ENCODE results near the gene RMND5B. TPM values are rescaled to one million over a fixed set of nuclear protein-coding genes. Genes with fewer than 3 reads are reported as not detected.
A peak's percentile ranks its signal among the peaks of the same experiment; 100 is the strongest.
"Not testable (repeated sequence)": the region's sequence is repeated elsewhere in the genome, so short reads cannot be mapped to it uniquely, and the experiment has no call there.

Gene RMND5B
- total RNA-seq, 4 donors from 2014 or later: 22.9 to 37.5 (median 27.7) TPM

DNA sequence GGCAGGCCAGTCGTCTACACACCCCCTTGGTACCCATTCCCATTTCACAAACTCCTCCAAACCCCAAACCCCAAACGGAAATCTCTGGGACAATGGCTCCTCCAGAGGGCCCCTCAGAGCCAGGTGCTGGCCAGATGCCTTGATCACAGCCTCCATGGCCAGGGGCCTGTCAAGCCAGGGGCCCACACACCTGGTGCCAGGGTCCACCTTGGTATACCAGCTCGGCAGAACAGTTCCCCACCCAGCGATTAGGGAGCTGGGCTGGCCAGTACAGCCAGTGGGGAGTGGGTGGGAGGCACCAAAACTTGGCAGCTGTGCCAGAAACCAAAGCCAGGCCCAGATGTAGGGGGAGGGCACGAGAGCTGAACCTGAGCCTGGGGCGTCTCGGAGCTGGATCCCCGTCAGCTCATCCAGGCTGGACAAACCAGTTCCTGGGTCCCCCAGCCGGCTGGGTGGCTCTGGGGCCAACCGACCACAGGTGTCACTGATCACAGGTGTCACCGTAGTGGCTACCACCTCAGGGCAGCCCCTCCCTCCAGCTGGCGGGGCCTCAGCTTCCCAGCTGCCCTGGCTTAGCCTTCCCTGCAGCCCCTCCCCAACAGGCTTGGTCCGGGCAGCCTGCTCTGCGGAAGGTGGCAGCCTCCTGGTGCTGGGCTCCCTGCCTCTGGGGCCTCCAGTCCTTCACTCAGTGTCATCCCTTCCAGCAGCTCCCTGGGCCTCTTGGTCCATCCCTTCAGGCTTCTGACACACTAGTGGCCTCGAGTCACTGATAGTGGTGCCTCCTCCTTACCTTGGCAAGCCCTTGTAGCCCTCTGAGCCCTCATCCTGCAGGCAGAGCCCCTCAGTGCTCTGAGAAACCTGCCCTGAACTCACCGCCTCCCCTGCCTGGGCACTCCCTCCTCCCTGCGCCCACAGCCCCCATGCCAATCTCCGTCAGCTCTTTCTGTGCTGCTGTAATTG, 6.6 kb upstream of the RMND5B start:
- DNase-seq (ENCODE audit: low spot score) (no peak), ATAC-seq (ENCODE audit: low FRiP score) (peak; percentile 38)
- TF ChIP-seq, protein P1, sequence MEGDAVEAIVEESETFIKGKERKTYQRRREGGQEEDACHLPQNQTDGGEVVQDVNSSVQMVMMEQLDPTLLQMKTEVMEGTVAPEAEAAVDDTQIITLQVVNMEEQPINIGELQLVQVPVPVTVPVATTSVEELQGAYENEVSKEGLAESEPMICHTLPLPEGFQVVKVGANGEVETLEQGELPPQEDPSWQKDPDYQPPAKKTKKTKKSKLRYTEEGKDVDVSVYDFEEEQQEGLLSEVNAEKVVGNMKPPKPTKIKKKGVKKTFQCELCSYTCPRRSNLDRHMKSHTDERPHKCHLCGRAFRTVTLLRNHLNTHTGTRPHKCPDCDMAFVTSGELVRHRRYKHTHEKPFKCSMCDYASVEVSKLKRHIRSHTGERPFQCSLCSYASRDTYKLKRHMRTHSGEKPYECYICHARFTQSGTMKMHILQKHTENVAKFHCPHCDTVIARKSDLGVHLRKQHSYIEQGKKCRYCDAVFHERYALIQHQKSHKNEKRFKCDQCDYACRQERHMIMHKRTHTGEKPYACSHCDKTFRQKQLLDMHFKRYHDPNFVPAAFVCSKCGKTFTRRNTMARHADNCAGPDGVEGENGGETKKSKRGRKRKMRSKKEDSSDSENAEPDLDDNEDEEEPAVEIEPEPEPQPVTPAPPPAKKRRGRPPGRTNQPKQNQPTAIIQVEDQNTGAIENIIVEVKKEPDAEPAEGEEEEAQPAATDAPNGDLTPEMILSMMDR (IDR thresholded peaks at IDR 0.05): no peak

DNA sequence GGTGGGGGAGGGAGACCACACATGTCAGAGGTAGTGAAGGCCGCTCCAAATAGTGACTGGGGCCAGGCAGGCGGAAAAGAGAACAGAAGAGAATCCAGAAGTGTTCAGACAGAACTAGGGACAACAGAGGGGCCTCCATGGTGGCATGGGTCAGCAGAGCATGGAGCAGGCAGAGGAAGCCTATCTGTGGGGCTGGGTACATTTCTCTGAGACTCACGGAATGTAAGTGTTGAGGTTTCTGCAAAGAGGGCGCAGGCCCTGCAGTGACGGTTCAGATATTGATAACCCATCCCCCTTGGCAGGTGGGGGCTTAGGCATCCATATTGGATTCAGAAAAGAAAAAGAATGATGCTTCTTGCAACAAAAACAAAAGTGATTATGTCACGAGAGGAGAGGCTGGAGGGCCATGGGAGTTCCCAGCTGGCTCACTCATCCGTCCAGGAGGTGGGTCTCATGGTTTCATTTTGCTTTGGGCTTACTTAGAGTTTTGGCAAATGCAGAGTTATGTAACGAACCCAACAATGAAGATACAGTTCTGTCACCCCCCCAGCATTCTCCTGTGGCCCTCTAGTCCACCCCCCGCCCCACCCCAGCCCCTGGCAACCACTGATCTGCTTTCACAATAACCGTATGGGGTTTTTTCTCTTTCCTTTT, 5.4 kb upstream of the RMND5B start:
- DNase-seq (ENCODE audit: low spot score) (no peak), ATAC-seq (ENCODE audit: low FRiP score) (no peak)
- TF ChIP-seq, protein P1 (IDR thresholded peaks at IDR 0.05): no peak

DNA sequence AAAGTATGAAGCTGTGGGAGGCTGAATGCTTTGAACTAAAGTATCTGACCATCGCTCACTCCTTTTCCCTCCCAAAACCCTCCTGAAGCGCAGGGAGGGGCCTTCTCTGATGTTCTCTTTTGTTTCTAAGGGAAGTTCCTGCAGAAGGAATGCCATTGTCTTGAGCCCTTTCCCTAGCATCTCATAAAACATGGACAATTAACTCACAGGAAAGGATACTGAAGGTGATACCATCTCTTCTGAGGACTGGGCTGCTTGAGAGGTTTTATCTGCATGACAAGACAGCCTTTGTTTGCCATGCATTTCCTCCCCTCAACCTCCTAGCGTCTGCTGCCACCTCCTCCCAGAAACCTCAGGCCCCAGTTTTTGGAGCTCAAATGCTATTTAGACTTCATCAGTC, 4.3 kb upstream of the RMND5B start:
- ATAC-seq (ENCODE audit: low FRiP score): no peak
- TF ChIP-seq, protein P1 (IDR thresholded peaks at IDR 0.05): no peak
- DNase-seq (ENCODE audit: low spot score): no peak

DNA sequence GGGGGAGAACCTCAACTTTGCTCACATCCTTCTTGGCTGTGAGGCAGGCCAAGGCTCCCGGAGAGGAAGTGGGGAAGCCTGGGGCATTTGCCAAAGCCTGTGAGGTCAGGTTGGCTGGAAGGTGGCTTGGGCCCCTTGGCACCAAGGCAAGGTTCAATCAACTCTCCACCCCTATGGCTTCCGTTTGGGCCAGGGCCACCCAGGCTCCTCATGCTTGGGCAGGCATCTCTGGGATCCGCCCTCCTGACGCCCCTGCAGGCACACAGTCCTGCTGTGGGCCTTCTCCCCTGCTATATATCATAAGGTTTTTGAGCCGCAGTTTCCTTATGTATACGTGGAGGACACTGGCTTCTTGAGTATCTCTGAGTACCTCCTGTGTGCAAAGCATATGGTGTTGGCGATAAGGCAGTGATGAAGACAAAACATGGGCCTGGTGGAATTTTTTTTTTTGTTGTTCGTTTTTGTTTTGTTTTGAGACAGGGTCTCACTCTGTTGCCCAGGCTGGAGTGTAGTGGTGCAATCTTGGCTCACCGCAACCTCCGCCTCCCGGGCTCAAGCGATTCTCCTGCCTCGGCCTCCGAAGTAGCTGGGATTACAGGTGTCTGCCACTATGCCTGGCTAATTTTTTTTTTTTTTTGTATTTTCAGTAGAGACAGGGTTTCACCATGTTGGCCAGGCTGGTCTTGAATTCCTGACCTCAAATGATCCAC, 3.4 kb upstream of the RMND5B start:
- not testable (repeated sequence) for DNase-seq (ENCODE audit: low spot score); ATAC-seq (ENCODE audit: low FRiP score)

DNA sequence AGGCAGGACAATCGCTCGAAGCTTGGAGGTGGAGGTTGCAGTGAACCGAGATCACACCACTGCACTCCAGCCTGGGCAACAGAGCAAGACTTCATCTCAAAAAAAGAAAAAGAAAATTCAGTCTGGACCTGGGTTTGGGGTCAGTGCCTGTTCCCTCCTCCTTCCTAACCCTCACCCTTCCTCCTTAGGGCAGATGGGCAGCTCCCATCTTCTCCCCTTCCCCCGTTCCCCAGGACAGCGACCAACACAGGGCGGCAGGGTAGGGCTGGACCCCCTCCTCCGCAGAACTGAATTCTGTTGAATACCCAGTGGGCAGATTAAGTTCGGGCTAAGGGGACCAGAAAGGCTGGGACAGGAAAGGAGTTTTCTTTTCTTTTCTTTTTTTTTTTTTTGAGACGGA, 1.5 kb upstream of the RMND5B start:
- TF ChIP-seq, protein P1 (IDR thresholded peaks at IDR 0.05): no peak
- no peak for DNase-seq (ENCODE audit: low spot score)
- no peak for ATAC-seq (ENCODE audit: low FRiP score)

DNA sequence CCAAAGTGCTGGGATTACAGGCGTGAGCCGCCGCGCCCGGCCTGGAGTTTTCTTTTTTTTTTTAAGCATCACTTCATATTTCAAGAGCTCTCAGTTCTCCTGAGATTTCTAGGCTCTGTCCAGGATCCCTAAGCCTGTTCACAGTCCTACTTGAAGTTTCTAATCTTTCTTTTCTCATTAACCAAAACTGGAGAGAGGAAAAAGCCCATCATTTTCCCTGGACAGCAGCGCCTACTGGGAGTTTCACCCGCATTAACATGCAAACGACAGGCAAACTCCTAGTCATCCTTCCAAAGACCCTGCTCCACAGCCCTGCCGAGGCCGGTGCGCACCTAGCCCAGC, 609 bp upstream of the RMND5B start:
- not testable (repeated sequence) for DNase-seq (ENCODE audit: low spot score); ATAC-seq (ENCODE audit: low FRiP score)

DNA sequence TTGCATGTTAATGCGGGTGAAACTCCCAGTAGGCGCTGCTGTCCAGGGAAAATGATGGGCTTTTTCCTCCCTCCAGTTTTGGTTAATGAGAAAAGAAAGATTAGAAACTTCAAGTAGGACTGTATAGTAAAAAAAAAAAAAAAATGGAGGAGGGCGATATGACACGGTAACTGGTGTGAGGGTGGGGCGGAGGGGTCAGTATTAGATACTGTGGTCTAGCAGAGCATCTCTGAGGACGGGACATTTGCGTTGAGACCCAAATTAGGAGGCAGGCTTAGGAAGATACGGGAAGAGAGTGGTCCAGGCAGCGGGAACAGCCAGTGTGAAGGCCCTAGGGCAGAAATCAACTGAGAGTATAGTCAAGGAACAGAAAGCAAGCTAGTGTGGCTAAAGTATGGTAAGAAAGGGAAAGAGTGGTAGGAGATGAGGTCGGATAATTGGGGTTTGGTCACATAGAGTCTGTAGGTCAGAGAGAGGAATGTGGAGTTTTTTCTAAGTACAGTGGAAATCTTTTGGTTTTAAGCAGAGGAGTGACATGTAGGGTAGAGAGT, 707 bp downstream of the RMND5B start:
- ATAC-seq (ENCODE audit: low FRiP score): no peak
- no peak for DNase-seq (ENCODE audit: low spot score)
- TF ChIP-seq, protein P1 (IDR thresholded peaks at IDR 0.05): no peak

Data from omental fat pad (tissue), 4 donors.